ENCODE results near the gene VPS51.

VPS51 gene

DNA sequence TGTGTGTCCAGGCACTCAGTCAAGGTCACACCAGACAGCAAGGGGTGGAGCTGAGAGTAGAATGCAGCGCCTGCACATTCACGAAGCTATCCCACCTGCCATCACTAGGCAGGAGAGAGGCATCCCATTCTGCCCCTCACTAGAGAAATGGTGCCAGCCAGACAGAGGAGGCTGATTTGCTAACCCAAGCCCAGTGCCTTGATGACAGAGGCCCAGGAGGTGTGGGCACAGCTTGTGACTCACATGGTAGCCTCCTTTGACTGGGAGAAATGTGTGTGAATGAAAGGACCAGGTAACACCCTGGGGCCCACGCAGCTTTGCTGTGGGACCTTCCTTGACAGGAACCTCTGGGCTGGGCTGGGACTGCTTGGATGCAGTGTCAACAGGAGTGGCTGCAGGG lies 32.5 kb upstream of the VPS51 start:
- no peaks in the 10 kb centered on the region for H3K9me3 ChIP-seq
- in situ Hi-C loops (cut with MboI; ENCODE audit: low sequenced_read_pairs) = no loop called here
- no peaks in the 10 kb centered on the region for H3K4me1 ChIP-seq
- H3K4me3 ChIP-seq = no peak overlapping the region
- DNase-seq (ENCODE audit: low spot score in 2 of 2) = no peak
- H3K36me3 ChIP-seq (replicated peaks) = no peaks in the 10 kb centered on the region
- H3K27me3 ChIP-seq (ENCODE audit: low read depth) = no peaks in the 10 kb centered on the region

DNA sequence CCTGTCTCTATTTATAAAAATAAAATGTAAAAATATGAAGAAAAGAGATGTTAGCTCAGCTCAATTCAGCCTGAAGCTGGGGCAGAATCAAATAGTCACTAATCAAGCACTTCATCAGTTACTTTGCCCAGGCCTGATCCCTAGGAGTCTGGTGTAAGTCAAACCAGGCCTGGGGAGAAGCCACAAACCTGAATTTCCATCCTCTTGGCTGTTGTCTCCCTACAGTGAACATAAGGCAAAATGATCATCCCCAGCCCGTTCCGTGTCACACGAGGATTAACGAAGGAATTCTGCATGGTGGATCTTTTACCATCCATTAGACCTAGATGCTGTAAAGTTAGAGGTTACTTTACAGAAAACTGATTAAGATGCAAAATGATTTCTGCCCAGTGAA lies 31.2 kb upstream of the VPS51 start:
- H3K4me3 ChIP-seq = no peak overlapping the region
- no peaks in the 10 kb centered on the region for H3K9me3 ChIP-seq
- no peaks in the 10 kb centered on the region for H3K4me1 ChIP-seq
- in situ Hi-C loops (cut with MboI; ENCODE audit: low sequenced_read_pairs) = no loop called here
- H3K36me3 ChIP-seq (replicated peaks) = no peaks in the 10 kb centered on the region
- H3K27me3 ChIP-seq (ENCODE audit: low read depth) = no peaks in the 10 kb centered on the region
- DNase-seq (ENCODE audit: low spot score in 2 of 2) = no peak

DNA sequence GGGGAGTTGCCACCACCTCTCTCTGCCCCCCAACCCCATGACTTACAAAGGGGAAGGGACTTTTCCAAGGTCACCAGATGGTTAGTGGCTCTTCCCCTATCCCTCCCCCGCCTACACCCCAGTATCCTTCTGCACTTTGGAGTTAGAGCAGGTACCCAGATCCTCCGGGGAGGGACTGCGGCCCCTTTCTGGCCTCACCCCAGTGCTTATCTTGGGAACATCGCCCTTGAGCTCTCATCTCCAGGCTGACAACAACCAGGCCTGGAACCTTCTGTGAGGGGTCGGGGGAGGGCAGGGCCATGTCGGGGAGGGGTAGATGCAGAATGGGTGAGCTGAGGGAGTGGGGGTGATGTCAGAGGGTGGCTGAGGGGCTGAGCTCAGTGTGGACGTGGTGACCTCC lies 30.2 kb upstream of the VPS51 start:
- no peak for DNase-seq (ENCODE audit: low spot score in 2 of 2)
- H3K27me3 ChIP-seq (ENCODE audit: low read depth) = no peaks in the 10 kb centered on the region
- no peaks in the 10 kb centered on the region for H3K4me1 ChIP-seq
- no peaks in the 10 kb centered on the region for H3K36me3 ChIP-seq (replicated peaks)
- H3K9me3 ChIP-seq = no peaks in the 10 kb centered on the region
- in situ Hi-C loops (cut with MboI; ENCODE audit: low sequenced_read_pairs) = no loop called here
- no peak overlapping the region for H3K4me3 ChIP-seq

DNA sequence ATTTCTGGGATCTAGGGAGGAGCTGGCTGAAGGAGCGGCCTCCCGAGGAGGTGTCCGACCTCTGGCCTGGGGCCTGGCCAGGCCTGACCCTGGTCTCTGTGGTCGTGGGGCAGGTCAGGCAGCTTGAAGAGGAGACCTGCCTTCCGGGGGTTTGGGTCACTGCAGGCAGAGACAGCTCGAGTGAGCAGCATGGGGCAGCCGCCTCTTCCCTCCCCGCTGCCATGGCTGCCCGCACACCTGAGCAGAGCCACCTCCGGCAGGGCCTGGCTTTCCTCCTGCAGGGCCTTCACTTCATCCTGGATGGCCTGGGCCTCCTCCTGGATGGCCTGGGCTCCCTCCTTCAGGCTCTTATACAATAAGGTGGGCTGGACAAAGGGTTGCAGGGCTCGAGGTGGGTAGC lies 29.7 kb upstream of the VPS51 start:
- Histone ChIP-seq H3K36me3 (replicated peaks) (no peaks in the 10 kb centered on the region), H3K4me1 (no peaks in the 10 kb centered on the region), H3K4me3 (no peak overlapping the region), H3K27me3 (ENCODE audit: low read depth) (no peaks in the 10 kb centered on the region), H3K9me3 (no peaks in the 10 kb centered on the region)
- no peak for DNase-seq (ENCODE audit: low spot score in 2 of 2)
- in situ Hi-C loops (cut with MboI; ENCODE audit: low sequenced_read_pairs) = no loop called here

DNA sequence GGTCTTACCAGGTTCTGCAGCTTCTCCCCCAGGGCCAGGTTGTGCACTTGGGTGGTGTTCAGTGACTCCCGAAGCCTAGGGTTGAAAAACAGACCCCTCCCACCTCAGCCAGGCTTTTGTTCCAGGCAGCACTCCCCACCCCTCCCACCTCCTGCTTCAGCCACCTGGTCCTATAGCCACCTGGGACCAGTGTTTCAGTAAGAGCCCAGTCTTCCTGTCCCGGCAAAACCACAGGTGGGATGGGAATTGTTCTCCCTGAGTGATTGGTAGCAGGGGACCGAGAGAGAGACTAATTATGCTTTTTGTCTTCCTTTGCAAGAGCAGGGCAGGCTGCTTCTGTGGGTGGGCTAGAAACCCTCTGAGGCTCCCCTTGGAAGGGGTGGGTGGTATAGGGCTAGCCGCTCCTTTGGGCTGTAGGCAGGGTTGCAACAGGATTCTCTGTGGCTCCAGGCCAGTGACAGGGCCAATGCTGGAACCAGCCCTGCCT lies 29.2 kb upstream of the VPS51 start:
- Histone ChIP-seq H3K36me3 (replicated peaks) (no peaks in the 10 kb centered on the region), H3K4me1 (no peaks in the 10 kb centered on the region), H3K9me3 (no peaks in the 10 kb centered on the region), H3K4me3 (no peak overlapping the region), H3K27me3 (ENCODE audit: low read depth) (no peaks in the 10 kb centered on the region)
- in situ Hi-C loops (cut with MboI; ENCODE audit: low sequenced_read_pairs) = no loop called here
- DNase-seq (ENCODE audit: low spot score in 2 of 2) = no peak

DNA sequence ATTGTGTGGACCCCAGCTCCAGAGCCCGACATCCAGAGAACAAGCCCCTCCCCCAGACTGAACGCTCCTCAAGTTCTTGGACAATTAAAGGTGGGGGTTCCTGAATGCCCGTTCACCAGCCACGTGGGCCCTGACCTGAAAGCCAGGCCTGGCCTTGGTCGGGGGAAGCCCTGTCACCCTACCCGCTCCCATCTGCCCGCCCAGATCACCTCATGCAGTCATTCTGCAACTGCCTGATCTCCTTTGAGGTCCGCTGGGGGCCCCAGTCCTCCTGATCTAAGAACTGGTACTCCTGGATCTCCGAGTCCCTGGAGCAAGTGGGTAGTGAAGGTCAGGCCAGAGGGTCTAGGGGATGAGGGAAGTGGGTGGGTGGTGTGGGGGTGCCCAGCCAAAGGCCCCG lies 28.6 kb upstream of the VPS51 start:
- Histone ChIP-seq H3K4me1 (no peaks in the 10 kb centered on the region), H3K4me3 (no peak overlapping the region), H3K36me3 (replicated peaks) (no peaks in the 10 kb centered on the region), H3K9me3 (no peaks in the 10 kb centered on the region), H3K27me3 (ENCODE audit: low read depth) (no peaks in the 10 kb centered on the region)
- in situ Hi-C loops (cut with MboI; ENCODE audit: low sequenced_read_pairs) = no loop called here
- no peak for DNase-seq (ENCODE audit: low spot score in 2 of 2)

DNA sequence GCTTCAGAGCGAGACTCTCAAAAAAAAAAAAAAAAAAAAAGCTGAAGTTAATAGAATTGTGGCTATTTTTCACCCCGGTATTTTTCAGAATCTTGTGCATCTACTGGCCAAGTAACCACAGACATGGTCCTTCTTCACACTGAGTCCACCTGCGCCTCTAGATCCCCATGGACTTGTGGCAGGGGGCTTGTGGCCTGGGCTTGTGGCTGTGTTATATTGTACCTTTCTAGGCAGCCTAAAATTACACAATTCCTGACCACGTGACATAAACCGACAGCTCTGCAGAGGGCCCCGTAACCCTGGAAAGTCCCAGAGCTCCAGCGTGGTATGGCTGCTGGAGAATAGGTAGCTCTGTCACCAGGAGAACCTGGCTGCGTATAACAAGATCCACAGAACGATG lies 26.8 kb upstream of the VPS51 start:
- Histone ChIP-seq H3K27me3 (ENCODE audit: low read depth) (no peaks in the 10 kb centered on the region), H3K36me3 (replicated peaks) (no peaks in the 10 kb centered on the region), H3K4me3 (no peak overlapping the region), H3K9me3 (no peaks in the 10 kb centered on the region), H3K4me1 (no peaks in the 10 kb centered on the region)
- in situ Hi-C loops (cut with MboI; ENCODE audit: low sequenced_read_pairs) = no loop called here
- no peak for DNase-seq (ENCODE audit: low spot score in 2 of 2)

DNA sequence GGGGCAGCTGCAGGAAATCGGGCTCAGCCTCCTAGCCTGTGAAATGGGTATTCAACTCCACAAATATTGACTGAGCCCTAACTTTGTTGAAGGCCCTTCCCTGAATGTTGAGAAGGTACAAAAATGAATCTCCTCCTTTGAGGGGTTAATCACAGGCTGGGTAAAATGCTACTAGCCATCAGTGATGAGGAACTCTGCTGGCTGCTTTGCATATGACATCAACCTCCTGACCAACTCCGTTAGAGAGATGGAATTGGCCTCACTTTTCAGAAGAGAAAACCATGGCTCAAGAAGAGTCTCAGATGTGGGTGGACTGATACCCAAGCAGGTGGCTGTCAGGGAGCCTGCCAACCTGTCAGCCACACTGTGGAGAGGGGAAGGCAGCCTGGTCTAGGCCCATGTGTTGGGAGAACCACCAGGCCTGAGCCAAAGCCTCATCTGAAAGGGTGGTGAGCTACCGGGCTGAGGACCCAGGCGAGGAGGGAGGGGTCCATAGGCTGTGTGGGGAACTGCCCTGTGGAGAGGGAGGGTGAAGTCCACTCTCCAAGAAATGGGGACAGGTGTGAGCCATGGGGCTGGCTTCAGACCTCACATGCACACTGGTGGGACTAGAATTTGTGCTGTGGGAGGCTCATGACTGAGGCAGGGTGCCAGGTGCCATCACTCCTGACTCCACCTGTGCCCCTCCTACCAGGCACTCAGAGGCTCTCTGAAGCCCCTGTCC lies 23.9 kb upstream of the VPS51 start:
- H3K9me3 ChIP-seq = no peaks in the 10 kb centered on the region
- H3K4me3 ChIP-seq = no peak overlapping the region
- in situ Hi-C loops (cut with MboI; ENCODE audit: low sequenced_read_pairs) = no loop called here
- H3K36me3 ChIP-seq (replicated peaks) = peaks cover 16% of the 10 kb centered on the region
- no peaks in the 10 kb centered on the region for H3K4me1 ChIP-seq
- no peak for DNase-seq (ENCODE audit: low spot score in 2 of 2)
- H3K27me3 ChIP-seq (ENCODE audit: low read depth) = no peaks in the 10 kb centered on the region

DNA sequence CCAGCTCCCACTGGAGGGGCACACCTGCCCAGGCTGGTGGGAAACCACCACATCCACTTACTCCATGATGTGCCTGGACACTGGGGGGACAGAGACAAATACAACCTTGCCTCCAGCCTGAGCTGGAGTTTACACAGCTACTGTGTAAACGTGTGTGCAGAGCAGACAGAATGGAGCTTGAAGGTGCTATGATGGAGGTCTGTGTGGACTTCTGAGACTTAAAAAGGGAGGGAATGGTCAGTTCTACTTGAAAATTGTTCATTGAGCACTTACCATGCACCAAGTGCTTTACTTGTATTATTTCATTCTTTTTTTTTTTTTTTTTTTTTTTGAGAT lies 23.4 kb upstream of the VPS51 start:
- peaks cover 21% of the 10 kb centered on the region for H3K36me3 ChIP-seq (replicated peaks)
- H3K4me1 ChIP-seq = no peaks in the 10 kb centered on the region
- H3K4me3 ChIP-seq = no peak overlapping the region
- H3K27me3 ChIP-seq (ENCODE audit: low read depth) = no peaks in the 10 kb centered on the region
- no peaks in the 10 kb centered on the region for H3K9me3 ChIP-seq
- no peak for DNase-seq (ENCODE audit: low spot score in 2 of 2)
- in situ Hi-C loops (cut with MboI; ENCODE audit: low sequenced_read_pairs) = no loop called here

DNA sequence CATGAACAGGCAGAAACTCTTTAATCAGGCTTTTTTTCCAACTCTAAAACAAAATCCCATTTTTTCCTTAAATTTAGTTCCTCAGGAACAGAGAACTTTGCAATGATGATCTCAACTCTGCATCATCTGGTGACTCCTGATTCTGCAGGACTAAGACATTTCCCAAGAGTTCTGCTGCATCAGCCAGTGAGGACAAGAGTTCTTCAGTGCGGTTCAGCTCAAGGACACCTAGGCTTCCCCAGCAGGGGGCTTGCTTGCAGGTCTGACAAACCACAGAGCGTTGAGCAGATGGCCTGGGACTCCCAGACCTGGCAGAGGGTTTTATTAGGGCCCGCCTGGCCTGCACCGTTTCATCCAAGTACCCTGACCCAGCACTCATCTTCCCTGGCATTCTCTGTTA lies 18.6 kb upstream of the VPS51 start:
- no peaks in the 10 kb centered on the region for H3K9me3 ChIP-seq
- in situ Hi-C loops (cut with MboI; ENCODE audit: low sequenced_read_pairs) = no loop called here
- no peaks in the 10 kb centered on the region for H3K27me3 ChIP-seq (ENCODE audit: low read depth)
- H3K4me3 ChIP-seq = no peak overlapping the region
- peaks cover 66% of the 10 kb centered on the region for H3K36me3 ChIP-seq (replicated peaks)
- H3K4me1 ChIP-seq = peaks cover under 1% of the 10 kb centered on the region; the same call in 1 of the 2 replicates
- DNase-seq (ENCODE audit: low spot score in 2 of 2) = peak in 1 of 2 experiments; percentile 31

DNA sequence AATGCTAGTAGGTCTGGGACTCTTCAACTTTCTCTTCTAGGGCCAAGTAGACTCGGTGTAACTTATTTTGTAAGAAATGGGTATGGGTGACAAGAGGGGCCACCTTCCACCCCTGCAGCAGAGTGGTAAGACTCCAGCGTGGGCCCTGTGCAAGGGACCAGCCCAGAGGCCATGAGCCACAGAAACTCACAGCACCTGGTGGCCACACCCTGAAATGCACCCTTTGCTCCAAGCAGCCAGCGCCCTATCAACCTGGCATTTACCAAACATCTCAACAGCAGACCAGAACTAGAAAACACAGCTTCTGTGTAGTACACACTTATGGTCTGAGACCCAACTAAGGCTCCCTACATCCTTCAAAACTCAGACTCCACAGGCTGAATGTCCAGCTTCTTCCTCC lies 17.9 kb upstream of the VPS51 start:
- H3K4me1 ChIP-seq = peaks cover 6% of the 10 kb centered on the region
- DNase-seq (ENCODE audit: low spot score in 2 of 2) = peak in 1 of 2 experiments; percentile 76
- no peaks in the 10 kb centered on the region for H3K27me3 ChIP-seq (ENCODE audit: low read depth)
- peaks cover 72% of the 10 kb centered on the region for H3K36me3 ChIP-seq (replicated peaks)
- in situ Hi-C loops (cut with MboI; ENCODE audit: low sequenced_read_pairs) = no loop called here
- no peaks in the 10 kb centered on the region for H3K9me3 ChIP-seq
- H3K4me3 ChIP-seq = no peak overlapping the region

DNA sequence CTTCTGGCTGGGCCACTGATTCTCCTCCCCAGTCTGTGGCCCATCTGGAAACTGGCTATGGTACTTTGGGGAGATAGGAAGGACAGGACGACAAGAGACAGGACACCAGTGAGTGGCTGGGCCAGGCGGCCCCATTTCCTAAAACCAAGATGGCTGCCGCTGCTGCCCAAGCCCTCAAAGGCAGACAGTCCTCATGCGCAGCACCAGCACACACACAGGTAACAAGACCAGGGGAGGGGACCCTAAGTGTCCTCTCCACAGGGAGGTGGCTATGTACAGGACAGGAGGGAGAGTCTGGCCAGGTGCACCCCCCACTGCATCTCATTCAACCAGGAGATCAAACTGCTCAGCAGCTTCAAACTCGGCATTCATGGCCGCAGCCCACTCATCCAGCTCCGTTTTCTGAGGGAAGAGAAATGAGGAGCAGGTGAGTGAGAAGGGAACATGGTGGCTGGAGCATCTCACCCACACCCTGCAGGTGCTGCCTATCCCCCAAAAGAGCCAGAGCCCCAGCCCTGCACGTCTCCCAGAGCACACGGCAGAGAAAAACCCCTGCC lies 17.1 kb upstream of the VPS51 start:
- Histone ChIP-seq H3K4me3 (no peak overlapping the region), H3K27me3 (ENCODE audit: low read depth) (no peaks in the 10 kb centered on the region), H3K4me1 (peaks cover 6% of the 10 kb centered on the region), H3K9me3 (no peaks in the 10 kb centered on the region), H3K36me3 (replicated peaks) (peaks cover 77% of the 10 kb centered on the region)
- DNase-seq (ENCODE audit: low spot score in 2 of 2) = no peak
- in situ Hi-C loops (cut with MboI; ENCODE audit: low sequenced_read_pairs) = no loop called here

DNA sequence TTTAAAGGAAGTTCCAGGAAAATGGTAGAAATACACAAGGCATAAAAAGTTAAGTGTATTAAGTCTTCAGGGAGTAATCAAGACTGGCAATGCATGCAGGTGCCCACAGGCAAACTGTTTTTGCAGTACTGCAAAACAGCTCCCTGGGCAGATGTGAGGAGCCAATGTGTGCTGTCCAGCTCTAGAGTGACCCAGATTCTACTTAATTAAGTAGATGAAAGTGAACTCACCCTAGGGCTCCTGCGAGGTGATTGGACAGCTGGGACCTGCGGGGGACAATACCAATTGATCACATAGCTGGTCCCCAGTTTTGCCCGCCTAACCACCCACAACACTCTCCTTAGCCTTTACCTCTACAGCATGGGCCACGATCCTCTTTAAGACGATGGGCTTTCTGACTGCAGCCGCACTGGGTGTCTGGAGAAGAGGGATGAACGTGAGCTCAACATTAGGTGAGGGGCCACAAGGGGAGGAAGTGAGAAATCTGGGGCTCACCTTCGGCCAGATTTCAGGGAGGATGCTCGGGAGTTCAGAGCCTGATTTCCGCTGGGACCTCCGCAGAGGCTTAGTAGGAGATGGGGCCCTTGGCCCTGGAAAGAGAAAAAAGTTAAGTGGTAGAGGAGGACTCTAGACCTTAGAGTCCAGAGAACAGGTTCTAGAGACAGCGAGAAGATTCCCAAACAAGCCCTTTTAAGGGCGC lies 12.7 kb upstream of the VPS51 start:
- in situ Hi-C loops (cut with MboI; ENCODE audit: low sequenced_read_pairs) = no loop called here
- Histone ChIP-seq H3K27me3 (ENCODE audit: low read depth) (no peaks in the 10 kb centered on the region), H3K4me1 (peaks cover 6% of the 10 kb centered on the region), H3K9me3 (no peaks in the 10 kb centered on the region), H3K4me3 (peak overlapping the region; percentile 98), H3K36me3 (replicated peaks) (peaks cover 69% of the 10 kb centered on the region)
- DNase-seq (ENCODE audit: low spot score in 2 of 2) = no peak

DNA sequence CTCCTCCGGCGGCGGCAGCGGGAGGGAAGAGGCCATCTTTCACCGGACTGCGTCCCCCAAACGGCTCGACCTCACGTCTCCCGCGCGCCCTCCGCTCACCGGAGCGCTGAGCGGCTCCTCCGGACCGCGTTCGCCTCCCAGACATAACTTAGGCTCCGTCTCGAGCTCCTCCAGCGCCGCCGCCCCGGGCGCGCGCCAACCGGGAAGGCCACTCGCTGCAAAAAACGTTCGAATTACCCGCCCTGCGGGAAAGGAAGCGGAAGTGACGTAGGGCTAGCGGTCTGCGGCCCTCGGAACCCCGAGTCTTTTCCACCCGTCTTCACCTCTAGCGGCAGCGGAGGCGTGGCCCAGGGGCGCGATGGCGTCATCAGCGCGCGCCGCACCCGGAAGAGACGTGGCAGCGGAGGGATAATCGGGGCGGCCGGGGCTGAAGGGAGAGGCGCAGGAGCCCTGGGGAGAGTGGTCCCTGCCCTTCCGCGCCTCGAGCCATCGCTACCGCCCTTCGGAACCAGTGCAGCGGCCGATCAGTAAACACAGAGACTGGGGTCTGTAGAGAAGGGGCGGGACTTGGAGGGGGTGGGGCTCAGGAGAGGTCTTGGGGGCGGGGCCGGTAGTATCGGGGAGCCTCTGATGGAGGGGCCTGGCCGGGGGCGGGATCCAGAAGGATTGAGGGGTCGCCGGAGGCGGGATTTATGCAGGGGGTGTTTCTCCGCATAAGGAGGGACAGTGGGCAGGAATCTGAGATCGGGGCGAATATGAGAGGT lies 12.0 kb upstream of the VPS51 start, which contains the start of the genes CDCA5 and ZFPL1:
CDCA5 (minus strand) TSS at position 207 of the 764 bp plus-strand sequence; CDS start at position 145, 62 bp downstream.
ZFPL1 (plus strand) TSS at position 389 of the 764 bp plus-strand sequence. CDS start 477 bp downstream, outside the sequence.
- in situ Hi-C loops (cut with MboI; ENCODE audit: low sequenced_read_pairs) = no loop called here
- DNase-seq (ENCODE audit: low spot score in 2 of 2) = peak; percentile 94 to 96
- H3K36me3 ChIP-seq (replicated peaks) = peaks cover 62% of the 10 kb centered on the region

More for the DNA sequence above, 12.0 kb upstream of the VPS51 start, which contains the start of the genes CDCA5 and ZFPL1:
- Histone ChIP-seq H3K9me3 (no peaks in the 10 kb centered on the region), H3K4me1 (peaks cover 6% of the 10 kb centered on the region), H3K4me3 (peak within 1 kb of the TSS; percentile 98), H3K27me3 (ENCODE audit: low read depth) (no peaks in the 10 kb centered on the region)
